Left renal cortex interstitium (tissue), 4 donors: ENCODE measurements around the gene SDK1. TPM values are rescaled to one million over a fixed set of nuclear protein-coding genes. Genes with fewer than 3 reads are reported as not detected.

ENCODE experiments used
- DNase-seq, 4 donors: peaks; one replicate each; pipeline ENCODE4 v3.0.0-alpha.2; 2013; ENCODE audit warnings: low read depth in 4 of 4, low spot score in 2 of 4, missing footprints in 1 of 4
- polyA plus RNA-seq, 4 donors: library from polyadenylated mRNA; unstranded; fragments of 120-200 nt; gene quantifications; one replicate each; pipeline ENCODE4 v1.2.1, GENCODE V29; 2013; ENCODE audit not compliant: insufficient read length in 4 of 4

Gene SDK1
- polyA plus RNA-seq, 4 donors: 5.1 to 10.2 (median 6.9) TPM

DNA sequence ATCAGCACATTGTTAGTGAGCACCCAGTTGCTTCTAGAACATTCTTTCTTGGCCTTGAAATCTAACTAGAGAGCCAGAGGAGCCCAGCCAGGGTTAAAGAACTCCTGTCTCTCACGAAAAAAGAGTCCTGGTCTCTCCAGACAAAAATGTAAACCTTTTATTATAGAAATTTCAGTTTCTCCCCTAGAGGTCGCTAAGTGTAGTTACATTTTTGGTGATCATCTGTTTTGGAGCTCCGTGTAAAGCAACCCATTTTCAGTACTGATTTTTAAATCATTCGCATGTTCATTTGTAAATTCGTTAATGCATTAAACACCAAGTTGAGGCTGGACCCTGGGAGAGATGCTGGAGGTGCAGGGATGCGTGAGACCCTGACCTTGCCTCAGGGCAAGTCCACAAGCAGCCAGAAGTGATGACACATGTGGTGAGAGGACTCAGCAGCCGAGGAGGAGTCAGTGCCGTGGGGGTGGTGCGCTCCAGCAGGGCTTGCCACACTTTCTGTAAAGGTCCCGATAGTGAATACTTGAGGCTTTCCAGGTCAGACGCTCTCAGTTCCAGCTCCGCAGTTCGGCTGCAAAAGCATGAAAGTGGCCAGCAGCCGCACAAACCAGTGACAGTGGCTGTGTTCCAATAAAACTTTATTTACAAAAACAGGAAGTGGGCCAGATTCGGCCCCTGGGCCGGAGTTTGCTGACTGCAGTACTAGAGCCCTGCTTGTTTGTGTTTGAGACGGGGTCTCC, 802.5 kb downstream of the SDK1 start:
- DNase-seq: no peak

DNA sequence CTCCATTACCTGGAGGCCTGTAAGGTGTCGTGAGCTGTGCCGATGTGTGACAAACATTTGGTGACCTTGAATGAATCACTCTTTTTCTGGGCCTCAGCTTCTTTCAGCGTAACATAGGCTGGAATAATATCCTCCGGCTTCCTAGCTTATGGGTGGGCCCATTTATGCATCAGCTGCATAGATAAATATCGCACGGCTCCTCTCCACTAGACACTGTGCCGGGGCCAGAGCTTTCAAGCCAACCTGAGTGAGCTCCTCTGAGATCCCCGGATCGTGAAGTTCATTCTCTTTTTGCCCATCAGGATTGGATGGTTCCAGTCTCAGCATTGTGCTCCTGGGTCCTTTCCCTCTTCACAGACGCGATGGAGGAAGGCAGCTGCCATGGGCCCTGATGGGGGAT, 806.8 kb downstream of the SDK1 start:
- no peak for DNase-seq

DNA sequence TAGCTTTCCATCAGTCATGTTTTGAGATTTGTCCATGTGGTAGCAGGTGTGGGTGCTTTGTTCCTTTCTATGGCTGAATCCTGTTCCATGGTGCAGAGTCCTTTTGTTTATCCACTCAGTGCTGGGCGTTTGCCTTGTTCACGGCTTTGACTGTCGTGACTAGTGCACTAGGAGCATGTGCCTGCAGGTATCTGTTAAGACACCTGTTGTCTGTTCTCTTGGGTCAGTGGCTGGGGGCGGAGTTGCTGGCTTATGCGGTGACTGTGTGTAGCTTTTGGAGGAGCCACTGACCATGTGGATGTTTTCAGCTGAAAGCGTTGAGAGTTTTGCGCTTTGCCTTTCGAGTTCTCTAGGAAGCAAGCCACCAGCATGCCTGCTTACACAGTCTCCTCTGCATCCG, 807.9 kb downstream of the SDK1 start:
- no peak for DNase-seq

DNA sequence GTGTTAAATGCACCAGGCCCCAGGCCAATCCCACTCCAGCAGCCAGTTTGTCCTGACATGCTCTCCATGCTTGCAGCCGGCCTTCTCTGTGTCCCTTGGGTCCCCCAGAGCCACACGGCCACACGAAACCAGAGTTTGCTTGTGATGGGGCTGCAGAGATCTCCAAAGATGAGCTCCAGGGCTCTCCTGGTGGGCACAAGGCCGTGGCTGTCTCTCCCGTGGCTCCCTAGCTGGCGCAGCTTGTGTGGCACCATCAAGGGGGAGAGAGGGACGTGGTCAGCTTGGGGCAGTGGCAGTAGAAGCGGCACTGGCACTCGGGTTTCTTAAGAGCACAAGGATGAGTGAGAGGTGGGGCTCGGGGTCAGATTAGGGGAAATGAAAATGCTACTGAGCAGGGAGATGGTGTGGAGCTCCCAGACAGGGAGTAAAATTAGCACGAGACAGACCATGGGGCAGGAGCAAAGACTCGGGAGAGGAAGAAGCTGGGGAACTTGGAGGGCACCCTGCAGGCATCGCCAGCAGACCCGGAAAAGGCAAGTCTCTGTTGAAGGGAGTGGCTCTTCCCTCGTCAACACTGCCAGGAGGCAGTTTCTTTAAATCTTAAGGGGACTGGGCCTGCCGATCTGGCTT, 808.5 kb downstream of the SDK1 start:
- no peak for DNase-seq

DNA sequence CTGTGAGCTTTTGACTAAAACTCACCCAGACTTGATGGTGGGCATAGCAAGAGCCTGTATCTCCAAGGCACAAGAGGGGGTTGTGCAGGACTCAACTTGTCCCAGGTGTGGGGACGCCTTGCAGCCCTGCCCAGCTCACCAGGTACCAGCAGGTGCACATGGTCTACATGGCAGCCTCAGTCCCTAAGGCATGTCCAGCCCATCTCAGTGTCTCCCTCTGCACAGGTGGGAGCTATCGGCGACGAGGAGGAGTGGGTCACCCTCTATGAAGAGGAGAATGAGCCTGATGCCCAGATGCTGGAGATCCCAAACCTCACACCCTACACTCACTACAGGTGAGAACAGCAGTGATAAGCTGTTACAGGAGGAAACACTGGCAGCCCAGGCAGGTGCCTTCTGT, 809.4 kb downstream of the SDK1 start:
- DNase-seq: no peak

DNA sequence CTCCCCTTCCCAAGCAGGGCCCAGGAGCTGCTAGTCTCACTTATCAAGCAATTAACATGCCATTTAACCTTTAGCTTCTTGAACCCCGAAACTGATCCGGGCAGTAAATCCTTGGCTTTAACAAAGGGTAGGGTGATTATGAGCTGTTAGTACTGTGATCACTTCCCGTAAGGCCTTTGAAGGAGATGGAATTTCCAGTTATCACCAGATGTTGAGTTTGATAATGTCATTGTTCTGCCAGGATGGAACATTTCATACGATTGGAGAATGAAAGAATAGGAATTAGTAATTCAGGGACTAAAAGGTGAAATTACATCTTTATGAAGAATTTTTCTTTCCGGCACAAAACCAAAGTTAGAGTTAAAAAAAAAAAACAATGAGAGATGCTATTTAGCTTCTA, 810.1 kb downstream of the SDK1 start:
- DNase-seq: no peak

DNA sequence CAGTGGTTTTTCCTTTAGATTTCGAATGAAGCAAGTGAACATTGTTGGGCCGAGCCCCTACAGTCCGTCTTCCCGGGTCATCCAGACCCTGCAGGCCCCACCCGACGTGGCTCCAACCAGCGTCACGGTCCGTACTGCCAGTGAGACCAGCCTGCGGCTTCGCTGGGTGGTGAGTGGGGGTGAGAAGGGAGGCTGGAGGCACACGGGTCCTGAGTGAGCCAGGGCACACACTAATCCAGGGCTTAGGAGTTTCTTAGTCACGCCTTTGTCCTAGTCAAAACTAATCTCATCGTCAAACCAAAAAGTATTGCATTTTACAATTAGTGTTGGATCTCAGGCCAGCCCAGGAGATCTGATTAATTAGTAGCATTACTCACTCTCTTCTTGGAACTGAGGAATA, 812.2 kb downstream of the SDK1 start:
- no peak for DNase-seq

DNA sequence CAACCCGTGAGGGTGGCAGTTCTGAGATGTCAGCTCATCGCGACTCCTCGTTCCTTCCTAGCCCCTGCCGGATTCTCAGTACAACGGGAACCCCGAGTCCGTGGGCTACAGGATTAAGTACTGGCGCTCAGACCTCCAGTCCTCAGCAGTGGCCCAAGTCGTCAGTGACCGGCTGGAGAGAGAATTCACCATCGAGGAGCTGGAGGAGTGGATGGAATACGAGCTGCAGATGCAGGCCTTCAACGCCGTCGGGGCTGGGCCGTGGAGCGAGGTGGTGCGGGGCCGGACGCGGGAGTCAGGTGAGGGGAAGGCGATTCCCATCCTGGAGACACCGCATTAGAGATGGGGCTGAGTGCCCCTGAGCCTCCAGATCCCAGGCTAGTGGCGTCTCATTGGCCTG, 812.9 kb downstream of the SDK1 start:
- DNase-seq: no peak

DNA sequence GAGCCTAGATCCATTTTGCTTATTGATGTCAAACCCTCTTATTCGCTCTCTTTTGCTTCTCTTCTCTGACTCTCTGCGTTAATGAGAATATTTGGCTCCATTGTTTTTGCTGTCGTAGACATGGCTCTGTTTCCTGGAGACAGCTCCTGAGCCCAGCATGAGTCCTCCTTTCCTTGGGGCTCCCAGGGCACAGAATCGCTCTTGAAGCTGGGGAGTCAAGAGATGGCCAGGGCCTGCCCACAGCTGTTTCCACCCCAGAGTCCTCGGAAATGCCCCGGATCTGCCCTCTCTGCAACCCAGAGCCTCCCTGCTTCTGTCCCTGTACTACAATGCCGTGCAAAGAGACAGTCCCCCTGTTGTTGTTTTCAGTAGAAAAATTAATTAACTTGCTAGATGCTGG, 814.4 kb downstream of the SDK1 start:
- DNase-seq: no peak

DNA sequence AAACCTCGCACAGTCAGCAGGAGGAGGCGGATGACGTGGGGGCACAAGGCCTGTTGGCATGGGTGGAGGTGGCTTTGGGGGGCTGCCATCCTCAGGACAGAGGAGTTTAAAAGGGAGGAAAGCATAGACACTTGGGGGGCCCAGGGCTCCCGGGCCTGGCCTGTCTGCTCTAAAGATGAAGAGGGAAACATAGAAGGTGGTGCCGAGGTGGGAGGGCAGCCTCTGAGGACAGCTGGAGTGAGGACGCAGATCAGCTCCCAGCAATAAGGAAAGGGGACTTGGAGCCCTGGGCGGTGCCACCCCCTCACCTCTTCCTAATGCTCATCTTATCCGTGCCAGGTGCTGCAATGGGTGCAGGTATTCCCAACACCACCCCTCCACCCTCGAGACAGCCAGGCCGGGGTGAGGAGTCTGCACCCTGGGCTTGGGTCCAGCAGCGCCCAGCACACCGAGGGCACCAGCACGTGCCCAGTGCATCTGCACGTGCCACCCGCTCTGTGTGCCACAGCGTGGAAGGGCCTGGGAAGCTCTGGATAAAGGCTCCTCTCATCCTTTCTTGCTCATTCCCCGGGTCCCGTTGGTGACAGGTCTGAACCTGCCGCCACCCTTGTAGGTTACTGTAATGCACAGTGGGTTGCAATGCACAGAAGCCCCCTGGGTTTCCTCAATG, 815.0 kb downstream of the SDK1 start:
- no peak for DNase-seq

DNA sequence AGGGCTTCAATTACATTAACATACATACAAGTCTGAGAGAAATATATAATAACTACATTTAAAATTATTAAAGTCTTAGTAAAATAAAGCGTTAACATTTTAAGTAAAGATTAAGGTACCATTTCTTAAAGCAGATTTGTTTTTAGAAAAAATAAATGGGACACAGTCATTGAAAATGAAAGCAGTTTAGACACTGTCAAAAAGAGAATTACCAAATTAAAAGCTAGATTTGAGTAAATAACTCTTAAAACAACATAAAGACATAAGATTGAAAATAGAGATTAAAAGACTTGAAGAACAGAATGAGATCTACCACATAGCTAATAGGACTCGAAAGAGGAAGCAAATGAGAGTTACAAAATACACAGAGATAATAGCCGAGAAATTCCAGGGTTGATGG, 818.8 kb downstream of the SDK1 start:
- no peak for DNase-seq

DNA sequence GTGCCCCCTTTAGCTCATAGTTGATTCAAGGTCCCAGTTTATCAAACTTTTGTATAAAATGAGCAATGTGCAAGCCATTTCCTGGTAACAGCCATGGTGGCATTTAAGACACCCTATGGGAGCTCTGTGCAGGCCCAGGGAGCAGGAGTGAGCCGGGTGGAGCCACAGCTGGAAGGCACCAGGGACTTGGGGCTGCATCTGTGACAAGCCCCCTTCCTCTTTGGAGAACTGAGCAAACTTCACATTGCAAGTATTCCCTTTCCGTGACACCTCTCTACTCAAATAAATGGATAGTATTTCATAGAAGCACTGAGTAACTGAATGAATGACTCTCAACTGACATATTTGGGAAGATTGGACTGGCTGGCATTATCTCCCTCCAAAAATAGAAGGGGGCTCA, 822.3 kb downstream of the SDK1 start:
- DNase-seq: no peak

DNA sequence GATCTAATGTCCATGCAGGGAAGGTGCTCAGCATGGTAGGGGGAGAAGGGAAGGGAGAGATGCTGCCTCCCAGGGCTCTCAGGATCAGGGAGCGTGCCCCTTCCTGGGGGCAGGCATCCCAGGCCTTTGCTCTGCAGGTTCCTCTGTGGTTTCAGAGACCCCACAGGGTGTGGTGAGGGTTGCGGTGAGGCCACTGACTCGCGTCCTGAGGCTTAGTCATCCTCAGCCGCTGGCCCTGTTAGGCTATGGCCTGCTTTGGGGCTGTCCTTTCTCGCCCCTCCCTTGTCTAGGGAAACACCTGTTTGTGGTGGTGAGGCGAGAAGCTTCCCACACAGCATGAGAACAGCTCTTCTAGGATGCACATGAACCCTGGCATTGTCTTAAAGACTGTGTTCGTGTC, 822.8 kb downstream of the SDK1 start:
- DNase-seq: no peak

DNA sequence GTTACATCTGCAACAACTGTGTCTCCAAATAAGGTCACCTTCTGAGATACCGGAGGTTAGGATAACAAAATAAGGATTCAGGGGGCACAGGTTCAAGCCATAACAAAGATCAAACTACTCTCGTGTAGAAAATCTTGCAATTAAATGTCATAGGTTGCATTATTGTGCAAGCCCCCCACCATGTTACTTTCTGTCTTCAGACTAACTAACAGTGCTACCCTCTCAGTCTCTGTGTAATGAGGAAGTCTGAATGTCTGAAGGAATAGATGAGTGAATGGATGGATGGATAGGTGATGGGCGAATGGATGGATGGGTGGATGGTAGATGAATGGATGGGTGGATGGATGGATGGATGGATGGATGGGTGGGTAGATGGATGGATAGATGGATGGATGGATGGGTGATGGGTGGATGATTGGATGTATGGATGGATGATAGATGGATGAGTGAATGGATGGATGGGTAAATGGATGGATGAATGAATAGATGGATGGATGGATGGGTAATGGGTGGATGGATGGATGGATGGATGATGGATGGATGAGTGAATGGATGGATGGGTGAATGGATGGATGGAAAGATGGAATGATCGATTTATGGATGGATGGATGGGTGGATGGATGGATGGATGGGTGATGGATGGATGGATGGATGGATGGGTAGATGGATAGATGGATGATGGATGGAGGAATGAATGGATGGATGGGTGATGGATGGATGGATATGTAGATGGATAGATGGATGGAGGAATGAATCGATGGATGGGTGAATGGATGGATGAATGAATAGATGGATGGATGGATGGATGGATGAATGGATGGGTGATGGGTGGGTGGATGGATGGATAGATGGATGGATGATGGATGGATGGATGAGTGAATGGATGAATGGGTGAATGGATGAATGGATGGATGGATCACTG, 823.8 kb downstream of the SDK1 start:
- no peak for DNase-seq

DNA sequence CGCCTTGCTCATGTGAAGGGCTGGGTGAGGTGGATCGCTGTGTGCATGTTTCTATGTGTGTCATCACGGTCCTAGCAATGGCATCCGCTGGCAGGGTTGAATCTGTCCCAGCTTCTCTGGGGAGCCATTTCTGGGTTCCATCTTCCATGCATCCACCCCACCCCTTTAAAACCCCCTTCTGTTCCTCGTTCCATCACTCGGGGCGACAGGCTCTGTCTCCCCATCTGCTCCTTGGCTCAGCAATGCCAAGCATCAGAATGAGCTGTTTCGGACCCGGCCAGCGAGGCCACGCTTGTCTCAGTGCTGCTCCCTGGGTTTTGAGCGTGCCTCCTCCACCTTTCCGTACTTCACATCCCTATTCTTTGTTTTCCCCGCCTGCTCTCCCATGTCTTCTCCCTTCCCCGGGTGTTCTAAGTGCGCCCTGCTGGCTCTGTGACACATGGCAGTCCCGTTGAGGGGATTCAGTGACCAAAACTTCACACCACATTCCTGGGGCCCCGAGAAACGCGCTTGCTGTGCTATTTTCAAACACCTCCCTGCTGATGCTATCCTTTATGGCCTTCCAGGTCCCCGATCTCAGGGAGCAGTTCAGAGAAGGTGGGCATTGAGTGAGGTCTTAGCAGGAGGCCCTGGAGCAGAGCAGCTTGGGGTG, 827.0 kb downstream of the SDK1 start:
- DNase-seq: no peak

DNA sequence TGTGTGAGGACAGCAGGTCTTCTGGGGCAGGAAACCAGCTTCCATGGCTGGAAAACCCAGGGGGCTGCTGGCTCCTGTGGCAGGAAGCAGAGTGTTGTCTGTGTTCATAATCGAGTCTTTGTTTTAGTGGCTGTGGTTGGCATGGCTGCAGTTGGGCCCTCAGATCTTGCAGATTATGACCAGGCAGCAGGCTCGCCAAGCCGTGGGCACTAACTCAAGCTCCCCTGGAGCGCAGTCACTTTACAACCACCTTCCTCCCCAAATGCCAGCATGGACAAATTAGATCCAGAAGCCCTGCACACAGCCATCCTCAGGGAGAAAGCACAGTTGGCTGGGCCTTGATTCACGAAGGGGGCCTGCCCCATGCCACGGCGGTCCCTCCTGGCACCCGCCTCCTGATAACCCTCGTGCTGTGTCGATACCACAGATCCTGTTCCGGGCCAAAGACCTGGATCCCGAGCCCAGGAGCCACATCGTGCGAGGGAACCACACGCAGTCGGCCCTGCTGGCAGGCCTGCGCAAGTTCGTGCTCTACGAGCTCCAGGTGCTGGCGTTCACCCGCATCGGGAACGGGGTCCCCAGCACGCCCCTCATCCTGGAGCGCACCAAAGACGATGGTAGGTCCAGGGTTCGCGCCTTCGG, 828.5 kb downstream of the SDK1 start:
- DNase-seq: no peak

DNA sequence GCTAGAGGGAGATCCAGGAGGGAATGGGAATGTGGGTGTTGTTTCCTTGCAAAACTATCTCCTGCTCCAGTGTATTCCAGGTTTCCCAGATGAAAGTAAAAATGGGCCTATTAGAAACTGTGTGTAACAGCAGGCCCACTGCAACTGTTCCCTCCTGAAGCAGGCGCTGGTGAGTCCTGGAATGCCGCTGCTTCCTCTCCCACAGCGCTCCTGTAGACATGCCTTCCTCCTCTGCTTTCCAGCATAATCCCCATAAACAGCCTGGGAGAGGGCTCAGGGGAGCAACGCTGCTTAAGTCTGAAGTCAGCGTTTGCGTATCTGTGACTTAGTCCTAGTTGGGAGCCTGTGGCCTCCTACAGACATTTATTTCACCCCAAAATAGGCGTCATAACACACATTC, 830.0 kb downstream of the SDK1 start:
- no peak for DNase-seq

DNA sequence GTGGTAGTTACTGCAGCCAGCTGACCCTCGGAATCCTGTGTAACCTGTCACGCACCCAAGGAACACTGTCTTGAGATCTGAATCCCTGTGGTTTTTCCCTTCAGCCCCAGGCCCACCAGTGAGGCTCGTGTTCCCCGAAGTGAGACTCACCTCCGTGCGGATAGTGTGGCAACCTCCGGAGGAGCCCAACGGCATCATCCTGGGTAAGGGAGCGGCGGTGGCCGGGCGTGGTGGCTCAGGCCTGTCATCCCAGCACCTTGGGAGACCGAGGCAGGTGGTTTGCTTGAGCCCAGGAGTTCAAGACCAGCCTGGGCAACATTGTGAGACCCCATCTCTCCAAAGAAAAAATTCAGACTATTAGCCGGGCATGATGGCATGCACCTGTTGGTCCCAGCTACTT, 831.2 kb downstream of the SDK1 start:
- DNase-seq: no peak

DNA sequence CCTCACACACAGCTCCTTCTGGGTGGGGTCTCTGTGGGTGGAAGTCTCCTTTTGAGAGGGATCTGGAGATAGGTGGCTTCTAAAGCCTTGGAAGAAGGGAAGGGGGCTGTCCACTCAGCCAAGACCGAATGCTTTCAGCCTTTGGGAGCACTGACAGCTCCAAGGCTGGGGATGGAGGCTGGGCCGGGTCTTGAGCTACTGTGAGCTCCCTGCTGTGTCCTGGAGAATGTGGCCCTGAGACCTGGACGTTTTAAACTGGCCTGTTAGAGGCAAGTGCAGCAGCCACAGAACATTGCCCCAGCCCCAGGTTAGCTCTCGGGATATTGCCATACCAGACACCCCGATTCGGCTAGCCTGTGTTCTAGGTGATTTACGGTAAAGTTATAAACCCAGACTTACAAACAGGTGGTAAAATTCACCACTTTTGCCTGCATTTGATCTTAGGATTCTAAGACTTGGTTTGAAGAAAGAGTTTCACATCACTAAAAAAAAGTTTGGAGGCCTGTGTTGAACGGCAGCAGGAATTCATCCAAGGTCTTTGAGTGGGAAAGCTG, 832.5 kb downstream of the SDK1 start:
- no peak for DNase-seq

DNA sequence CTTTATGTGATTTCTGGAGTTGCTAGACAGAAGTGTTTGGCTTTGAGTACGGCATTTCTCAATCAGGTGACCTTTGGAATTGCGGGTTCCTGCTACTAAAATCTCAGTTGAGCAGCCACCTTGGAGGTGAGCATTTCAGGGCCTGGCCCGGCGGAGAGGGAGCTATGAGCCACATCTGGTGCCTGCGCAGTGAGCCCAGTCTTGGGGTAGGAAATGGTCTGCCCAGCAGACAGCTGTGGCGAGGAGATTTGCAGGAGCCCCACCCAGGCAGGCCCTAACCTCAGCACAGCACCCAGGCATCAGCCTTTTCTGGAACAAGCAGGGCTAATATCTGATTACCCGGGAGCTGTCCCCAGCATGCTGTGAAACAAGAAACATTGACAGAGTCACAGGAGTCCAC, 833.2 kb downstream of the SDK1 start:
- DNase-seq: no peak
